ENCODE results near the gene RAD54L.

Gene RAD54L

GRCh38 chr1:46289134-46289494 lies 41.6 kb downstream of the RAD54L start:
- CTCF ChIA-PET, result interaction anchor here (1.9 kb wide), 1 partner anchor 45 kb away, joined by 4 read pairs; no protein-coding TSS in a partner anchor
- POLR2A ChIA-PET, result no interaction called here
- no peak for DNase-seq (ENCODE audit: extremely low spot score)
- no peak for TF ChIP-seq CTCF (IDR thresholded peaks at IDR 0.05; ENCODE audit: control extremely low read depth, extremely low read depth, low read depth, missing control alignments)

GRCh38 chr1:46289976-46290375 lies 42.4 kb downstream of the RAD54L start:
- TF ChIP-seq CTCF (IDR thresholded peaks at IDR 0.05; ENCODE audit: control extremely low read depth, extremely low read depth, low read depth, missing control alignments), result no peak
- POLR2A ChIA-PET, result no interaction called here

GRCh38 chr1:46295306-46295705 lies 47.7 kb downstream of the RAD54L start:
- no peak for DNase-seq (ENCODE audit: extremely low spot score)
- POLR2A ChIA-PET, result interaction anchor here (0.6 kb wide), 1 partner anchor 58 kb away, joined by 3 read pairs; no protein-coding TSS in a partner anchor
- TF ChIP-seq CTCF (IDR thresholded peaks at IDR 0.05; ENCODE audit: control extremely low read depth, extremely low read depth, low read depth, missing control alignments), result no peak
- CTCF ChIA-PET, result interaction anchor here (0.6 to 2.1 kb wide), 3 partner anchors 11 to 388 kb away, joined by 3 to 6 read pairs (median 3); no protein-coding TSS in a partner anchor

More at GRCh38 chr1:46289976-46290375, 42.4 kb downstream of the RAD54L start:
- CTCF ChIA-PET, result interaction anchor here (1.1 to 2.2 kb wide), 3 partner anchors 11 to 66 kb away, joined by 3 to 7 read pairs (median 5); no protein-coding TSS in a partner anchor
- DNase-seq (ENCODE audit: extremely low spot score), result no peak

- no peak for TF ChIP-seq CTCF (IDR thresholded peaks at IDR 0.05; ENCODE audit: control extremely low read depth, extremely low read depth, low read depth, missing control alignments)
- DNase-seq (ENCODE audit: extremely low spot score), result no peak
- ChIA-PET POLR2A (interaction anchor here (0.5 to 0.7 kb wide), 2 partner anchors 22 to 306 kb away, joined by 3 to 8 read pairs; no protein-coding TSS in a partner anchor), CTCF (interaction anchor here (0.8 to 3.6 kb wide), 2 partner anchors 22 to 49 kb away, joined by 3 to 13 read pairs; no protein-coding TSS in a partner anchor)
Observed at GRCh38 chr1:46298387-46298786, 50.8 kb downstream of the RAD54L start.

GRCh38 chr1:46300673-46301405 lies 53.3 kb downstream of the RAD54L start:
- no peak for TF ChIP-seq CTCF (IDR thresholded peaks at IDR 0.05; ENCODE audit: control extremely low read depth, extremely low read depth, low read depth, missing control alignments)
- ChIA-PET CTCF (interaction anchor here (0.6 to 3.6 kb wide), 5 partner anchors 10 to 47 kb away, joined by 3 to 13 read pairs (median 5); no protein-coding TSS in a partner anchor), POLR2A (interaction anchor here (1.4 kb wide), 1 partner anchor 33 kb away, joined by 3 read pairs; no protein-coding TSS in a partner anchor)
- DNase-seq (ENCODE audit: extremely low spot score), result no peak

GRCh38 chr1:46301406-46301807 lies 53.8 kb downstream of the RAD54L start:
- POLR2A ChIA-PET, result interaction anchor here (1.4 kb wide), 1 partner anchor 32 kb away, joined by 3 read pairs; no protein-coding TSS in a partner anchor
- no peak for TF ChIP-seq CTCF (IDR thresholded peaks at IDR 0.05; ENCODE audit: control extremely low read depth, extremely low read depth, low read depth, missing control alignments)
- DNase-seq (ENCODE audit: extremely low spot score), result no peak
- CTCF ChIA-PET, result interaction anchor here (0.6 to 1.0 kb wide), 3 partner anchors 11 to 47 kb away, joined by 3 to 5 read pairs (median 5); no protein-coding TSS in a partner anchor

Measured in GM10248 (cell line).